Adrenal gland (tissue), 5 donors: ENCODE results near the gene CFAP206.

ENCODE experiments used
- POLR2A ChIP-seq, 2 donors: fragments of 450-650 bp; IDR thresholded peaks; one replicate each; pipeline ENCODE4 v1.6.1; 2017; ENCODE audit warnings: antibody characterized with exemption in 2 of 2, mild to moderate bottlenecking in 2 of 2, moderate library complexity in 1 of 2
- TF ChIP-seq, protein P1 (sequence below), 6 experiments: fragments of 450-650 bp in 4 of 6; fragments of 200-600 bp in 2 of 6; sonication (generic) in 1 of 6; IDR thresholded peaks; 1 replicate in 5 of 6; 2 replicates in 1 of 6; pipeline versions ENCODE4 v1.5.1 to v1.8.0; 2016 to 2021; ENCODE audit warnings: antibody characterized with exemption in 6 of 6, mild to moderate bottlenecking in 2 of 6, moderate library complexity in 1 of 6
- donor health status: DM: no; HTN: no; CAD: no.

GRCh38 chr6:87498048-87498447 is 90.3 kb downstream of the CFAP206 start:
- TF ChIP-seq, protein P1, sequence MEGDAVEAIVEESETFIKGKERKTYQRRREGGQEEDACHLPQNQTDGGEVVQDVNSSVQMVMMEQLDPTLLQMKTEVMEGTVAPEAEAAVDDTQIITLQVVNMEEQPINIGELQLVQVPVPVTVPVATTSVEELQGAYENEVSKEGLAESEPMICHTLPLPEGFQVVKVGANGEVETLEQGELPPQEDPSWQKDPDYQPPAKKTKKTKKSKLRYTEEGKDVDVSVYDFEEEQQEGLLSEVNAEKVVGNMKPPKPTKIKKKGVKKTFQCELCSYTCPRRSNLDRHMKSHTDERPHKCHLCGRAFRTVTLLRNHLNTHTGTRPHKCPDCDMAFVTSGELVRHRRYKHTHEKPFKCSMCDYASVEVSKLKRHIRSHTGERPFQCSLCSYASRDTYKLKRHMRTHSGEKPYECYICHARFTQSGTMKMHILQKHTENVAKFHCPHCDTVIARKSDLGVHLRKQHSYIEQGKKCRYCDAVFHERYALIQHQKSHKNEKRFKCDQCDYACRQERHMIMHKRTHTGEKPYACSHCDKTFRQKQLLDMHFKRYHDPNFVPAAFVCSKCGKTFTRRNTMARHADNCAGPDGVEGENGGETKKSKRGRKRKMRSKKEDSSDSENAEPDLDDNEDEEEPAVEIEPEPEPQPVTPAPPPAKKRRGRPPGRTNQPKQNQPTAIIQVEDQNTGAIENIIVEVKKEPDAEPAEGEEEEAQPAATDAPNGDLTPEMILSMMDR (IDR thresholded peaks at IDR 0.05) = no peak
- TF ChIP-seq POLR2A (IDR thresholded peaks at IDR 0.05) = no peak
